Activated CD4-positive, alpha-beta T cell treated with anti-CD3 and anti-CD28 coated beads, Interleukin-2, amount 10 ng/mL, durations not matched to agents 7 days and 5 days (primary cell): ENCODE measurements around the gene ALDH1A1. TPM values are rescaled to one million over a fixed set of nuclear protein-coding genes. Genes with fewer than 3 reads are reported as not detected.

Source experiments
- CTCF ChIA-PET: fragments of 350-600 bp; sonication (Branson Sonifier 250); formaldehyde crosslinking; loops from one replicate; lab custom pipeline; 2021; ENCODE audit warnings: antibody characterized with exemption; lab: Charles Lee
- POLR2A ChIA-PET: fragments of 350-600 bp; sonication (Branson Sonifier 250); formaldehyde crosslinking; loops from one replicate; lab custom pipeline; 2021; ENCODE audit warnings: antibody characterized with exemption; lab: Charles Lee
- DNase-seq: peaks from one replicate; pipeline ENCODE4 v3.0.0-alpha.2; 2020
- H3K27ac Mint-ChIP-seq: one replicate; pipeline ENCODE4 v1.8.0; 2021; ENCODE audit warnings: mild to moderate bottlenecking, moderate library complexity, mixed read lengths
- H3K27me3 Mint-ChIP-seq: one replicate; pipeline ENCODE4 v1.8.0; 2021; ENCODE audit warnings: mixed read lengths
- H3K36me3 Mint-ChIP-seq: one replicate; pipeline ENCODE4 v1.8.0; 2021; ENCODE audit warnings: low read depth, mixed read lengths
- H3K4me1 Mint-ChIP-seq: one replicate; pipeline ENCODE4 v1.8.0; 2021; ENCODE audit warnings: mixed read lengths
- H3K4me3 Mint-ChIP-seq: one replicate; pipeline ENCODE4 v1.8.0; 2021; ENCODE audit warnings: mild to moderate bottlenecking, moderate library complexity, mixed read lengths
- H3K9me3 Mint-ChIP-seq: one replicate; pipeline ENCODE4 v1.8.0; 2021; ENCODE audit warnings: mixed read lengths
- total RNA-seq, 2 experiments: library from RNA; stranded (reverse); gene quantifications; one replicate each; pipeline ENCODE4 v1.2.3, GENCODE V29; 2021

Gene ALDH1A1
- total RNA-seq, 2 experiments from 2014 or later: not detected

DNA sequence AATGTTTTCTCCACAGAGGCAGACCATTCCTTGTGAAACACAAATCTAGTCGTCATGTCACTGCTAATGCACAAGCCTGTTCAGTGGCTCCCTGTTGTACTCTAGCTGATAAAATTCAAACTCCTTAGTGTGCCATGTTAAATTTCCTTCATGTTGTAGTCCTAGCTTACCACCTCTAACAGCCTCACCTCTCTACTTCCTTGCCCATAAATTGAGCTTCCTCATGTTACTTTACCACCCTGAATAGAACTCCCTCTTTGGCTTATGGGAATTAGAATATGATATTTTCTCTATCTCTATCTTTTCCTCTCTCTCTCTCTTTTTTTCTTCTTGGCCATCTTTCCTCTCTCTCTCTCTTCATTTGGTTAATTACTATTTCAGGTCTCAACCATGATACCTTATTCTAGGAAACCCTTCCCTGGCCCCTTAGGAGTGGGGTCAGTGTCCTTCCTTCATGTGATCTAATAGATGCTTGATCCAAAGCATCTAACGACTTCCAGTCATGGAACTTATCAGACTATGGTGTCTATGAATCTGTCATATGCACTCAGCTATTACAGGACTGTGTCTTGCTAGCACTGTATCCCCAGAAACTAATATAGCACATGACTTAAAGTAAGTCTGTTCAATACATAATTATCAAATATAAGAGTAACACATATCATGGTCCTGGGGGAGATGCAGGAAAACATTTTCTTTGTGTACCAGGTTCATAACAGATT is 31.5 kb upstream of the ALDH1A1 start:
- CTCF ChIA-PET: no interaction called here
- no peak overlapping the region for H3K27ac Mint-ChIP-seq
- no peaks in the 10 kb centered on the region for H3K9me3 Mint-ChIP-seq
- H3K36me3 Mint-ChIP-seq: no peaks in the 10 kb centered on the region
- DNase-seq: no peak
- POLR2A ChIA-PET: no interaction called here
- H3K27me3 Mint-ChIP-seq: peaks cover 1% of the 10 kb centered on the region
- no peaks in the 10 kb centered on the region for H3K4me1 Mint-ChIP-seq
- H3K4me3 Mint-ChIP-seq: no peak overlapping the region

GRCh38 chr9:72983512-72984225 is 30.8 kb upstream of the ALDH1A1 start:
- DNase-seq: no peak
- CTCF ChIA-PET: no interaction called here
- Mint-ChIP-seq H3K27me3 (peaks cover 1% of the 10 kb centered on the region), H3K36me3 (no peaks in the 10 kb centered on the region), H3K9me3 (no peaks in the 10 kb centered on the region), H3K4me1 (no peaks in the 10 kb centered on the region), H3K4me3 (no peak overlapping the region), H3K27ac (no peak overlapping the region)
- POLR2A ChIA-PET: no interaction called here

- no peaks in the 10 kb centered on the region for H3K9me3 Mint-ChIP-seq
- H3K27me3 Mint-ChIP-seq: peaks cover 1% of the 10 kb centered on the region
- H3K27ac Mint-ChIP-seq: no peak overlapping the region
- no peaks in the 10 kb centered on the region for H3K4me1 Mint-ChIP-seq
- no peak overlapping the region for H3K4me3 Mint-ChIP-seq
- DNase-seq: no peak
- H3K36me3 Mint-ChIP-seq: no peaks in the 10 kb centered on the region
- CTCF ChIA-PET: no interaction called here
- POLR2A ChIA-PET: no interaction called here
These were observed 30.2 kb upstream of the ALDH1A1 start for GRCh38 chr9:72983056-72983455.

GRCh38 chr9:72982146-72982799 is 29.4 kb upstream of the ALDH1A1 start:
- H3K27me3 Mint-ChIP-seq: peaks cover 1% of the 10 kb centered on the region
- no peak for DNase-seq
- no peak overlapping the region for H3K27ac Mint-ChIP-seq
- no peaks in the 10 kb centered on the region for H3K4me1 Mint-ChIP-seq
- no peaks in the 10 kb centered on the region for H3K9me3 Mint-ChIP-seq
- CTCF ChIA-PET: no interaction called here
- no peaks in the 10 kb centered on the region for H3K36me3 Mint-ChIP-seq
- no peak overlapping the region for H3K4me3 Mint-ChIP-seq
- POLR2A ChIA-PET: no interaction called here

GRCh38 chr9:72981433-72981832 is 28.6 kb upstream of the ALDH1A1 start:
- POLR2A ChIA-PET: no interaction called here
- Mint-ChIP-seq H3K9me3 (no peaks in the 10 kb centered on the region), H3K27ac (peak overlapping the region; percentile 50), H3K27me3 (no peaks in the 10 kb centered on the region), H3K4me1 (no peaks in the 10 kb centered on the region), H3K4me3 (no peak overlapping the region), H3K36me3 (no peaks in the 10 kb centered on the region)
- DNase-seq: no peak
- CTCF ChIA-PET: no interaction called here

DNA sequence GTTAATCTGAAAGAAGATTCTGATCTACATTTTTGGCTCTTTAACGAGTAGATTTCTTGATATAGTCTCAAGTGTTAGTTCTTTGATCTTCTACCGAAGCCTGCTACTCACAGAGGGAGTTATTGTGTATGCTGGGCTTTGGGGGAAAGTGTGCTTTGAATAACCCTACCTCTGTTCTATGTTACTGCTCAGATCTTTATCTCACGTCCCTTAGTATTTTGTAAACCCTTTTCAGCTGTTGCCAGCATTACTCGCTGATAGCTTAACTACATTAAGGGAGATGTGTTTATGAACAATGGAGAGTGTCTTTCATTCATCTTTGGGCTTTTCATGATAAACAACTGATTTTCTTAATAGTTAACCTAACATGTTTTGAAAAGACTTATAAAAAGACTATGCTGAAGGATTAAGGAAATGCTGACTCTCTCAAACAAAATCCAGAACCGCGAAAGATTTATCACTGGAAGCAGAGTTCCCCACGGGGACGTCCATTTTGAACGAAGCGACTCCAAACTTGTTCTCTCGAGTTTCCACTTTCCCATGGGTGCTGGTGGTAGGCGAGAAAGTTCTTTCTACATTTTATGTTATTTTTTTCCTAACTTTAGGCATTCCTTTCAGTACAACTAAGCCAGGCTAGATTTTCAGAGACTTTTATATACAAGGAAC is 27.9 kb upstream of the ALDH1A1 start:
- CTCF ChIA-PET: no interaction called here
- no peak overlapping the region for H3K27ac Mint-ChIP-seq

DNA sequence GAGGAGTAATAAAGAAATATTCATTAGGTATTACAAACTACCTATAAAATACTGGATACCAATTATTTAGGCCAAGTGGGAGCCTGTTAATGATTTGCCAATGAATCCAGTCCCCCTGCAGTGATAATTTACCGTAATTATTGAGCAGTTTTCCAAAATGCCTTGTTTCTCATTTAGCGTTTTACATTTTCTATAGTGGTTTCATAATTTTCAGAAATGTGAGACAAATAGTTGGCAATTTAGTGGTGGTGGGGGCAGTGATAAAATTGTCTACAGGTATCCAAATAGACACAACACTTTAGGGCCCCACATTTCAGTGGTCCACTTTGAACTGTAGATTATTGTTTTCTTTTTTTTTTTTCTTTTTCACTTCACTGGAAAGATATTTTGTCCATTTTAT is 27.3 kb upstream of the ALDH1A1 start:
- H3K4me1 Mint-ChIP-seq: no peaks in the 10 kb centered on the region
- DNase-seq: no peak
- no peaks in the 10 kb centered on the region for H3K36me3 Mint-ChIP-seq
- H3K27ac Mint-ChIP-seq: no peak overlapping the region
- CTCF ChIA-PET: no interaction called here
- H3K9me3 Mint-ChIP-seq: no peaks in the 10 kb centered on the region
- H3K27me3 Mint-ChIP-seq: no peaks in the 10 kb centered on the region
- POLR2A ChIA-PET: no interaction called here
- no peak overlapping the region for H3K4me3 Mint-ChIP-seq

More for the DNA sequence above, 27.9 kb upstream of the ALDH1A1 start:
- no peaks in the 10 kb centered on the region for H3K27me3 Mint-ChIP-seq
- POLR2A ChIA-PET: no interaction called here
- H3K4me1 Mint-ChIP-seq: no peaks in the 10 kb centered on the region
- H3K36me3 Mint-ChIP-seq: no peaks in the 10 kb centered on the region
- no peak overlapping the region for H3K4me3 Mint-ChIP-seq
- no peaks in the 10 kb centered on the region for H3K9me3 Mint-ChIP-seq
- no peak for DNase-seq

DNA sequence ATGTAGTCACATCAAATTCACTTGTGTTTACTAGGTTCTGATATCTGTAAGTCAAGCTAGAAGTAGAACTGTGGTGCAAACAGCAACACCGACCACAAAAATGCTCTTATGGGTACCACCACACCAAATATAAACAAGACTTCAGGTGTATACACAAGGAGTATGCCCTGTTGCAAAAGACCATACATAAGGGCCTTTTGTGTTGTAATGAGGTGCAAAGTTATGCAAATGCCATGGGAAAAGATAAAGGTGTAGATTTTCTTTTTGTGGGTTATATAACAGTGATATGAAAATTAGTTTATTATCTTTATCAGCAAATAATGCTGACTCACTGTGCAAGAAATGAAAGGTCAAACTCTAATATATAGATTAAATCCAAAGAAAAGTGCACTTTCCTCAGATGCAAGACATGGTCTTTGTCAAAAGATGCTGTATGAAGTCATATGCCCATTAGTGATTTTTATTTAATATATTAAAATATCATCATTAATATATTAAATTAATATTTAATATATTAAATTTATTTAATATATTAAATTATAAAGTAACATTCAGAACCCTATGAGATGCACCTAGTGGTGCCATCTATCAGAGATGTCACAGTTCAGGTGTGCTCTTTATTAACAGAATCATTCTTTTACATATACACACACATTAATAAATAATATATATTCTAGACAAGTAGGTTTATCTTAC is 26.7 kb upstream of the ALDH1A1 start:
- no peaks in the 10 kb centered on the region for H3K9me3 Mint-ChIP-seq
- H3K4me1 Mint-ChIP-seq: no peaks in the 10 kb centered on the region
- ChIA-PET CTCF (no interaction called here), POLR2A (no interaction called here)
- H3K4me3 Mint-ChIP-seq: no peak overlapping the region
- DNase-seq: no peak
- H3K27me3 Mint-ChIP-seq: no peaks in the 10 kb centered on the region
- no peak overlapping the region for H3K27ac Mint-ChIP-seq
- H3K36me3 Mint-ChIP-seq: no peaks in the 10 kb centered on the region

DNA sequence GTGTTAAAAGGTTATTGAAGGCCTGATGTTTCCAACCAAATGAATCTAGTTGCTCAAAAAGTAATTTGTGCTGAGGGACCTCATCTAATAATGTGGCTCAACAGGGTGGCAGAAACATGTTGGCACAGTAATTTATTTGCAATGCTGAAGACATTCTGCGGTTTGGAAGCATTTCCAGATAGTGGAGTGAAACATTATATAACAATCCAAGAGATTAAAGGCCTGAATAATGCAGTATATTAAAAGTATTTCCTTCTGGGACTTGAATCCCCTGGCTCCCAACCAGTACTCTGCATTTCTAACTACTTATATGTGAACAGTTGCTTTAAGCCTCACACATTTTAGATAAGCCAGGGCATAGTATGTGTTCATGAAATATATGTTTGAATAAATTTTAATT is 25.9 kb upstream of the ALDH1A1 start:
- Mint-ChIP-seq H3K36me3 (no peaks in the 10 kb centered on the region), H3K4me1 (no peaks in the 10 kb centered on the region), H3K9me3 (no peaks in the 10 kb centered on the region), H3K27me3 (no peaks in the 10 kb centered on the region), H3K27ac (no peak overlapping the region), H3K4me3 (no peak overlapping the region)
- ChIA-PET POLR2A (no interaction called here), CTCF (no interaction called here)
- DNase-seq: no peak

GRCh38 chr9:72977670-72978069 is 24.8 kb upstream of the ALDH1A1 start:
- CTCF ChIA-PET: interaction anchor here (0.7 kb wide), 1 partner anchor 452 kb away, joined by 3 read pairs; no protein-coding TSS in a partner anchor
- no peaks in the 10 kb centered on the region for H3K4me1 Mint-ChIP-seq
- no peaks in the 10 kb centered on the region for H3K36me3 Mint-ChIP-seq
- POLR2A ChIA-PET: no interaction called here
- no peaks in the 10 kb centered on the region for H3K27me3 Mint-ChIP-seq
- no peak overlapping the region for H3K4me3 Mint-ChIP-seq
- no peaks in the 10 kb centered on the region for H3K9me3 Mint-ChIP-seq
- no peak for DNase-seq
- no peak overlapping the region for H3K27ac Mint-ChIP-seq

- POLR2A ChIA-PET: no interaction called here
- H3K27ac Mint-ChIP-seq: no peak overlapping the region
- no peaks in the 10 kb centered on the region for H3K36me3 Mint-ChIP-seq
- CTCF ChIA-PET: no interaction called here
- DNase-seq: no peak
- no peaks in the 10 kb centered on the region for H3K9me3 Mint-ChIP-seq
- H3K4me3 Mint-ChIP-seq: no peak overlapping the region
- no peaks in the 10 kb centered on the region for H3K27me3 Mint-ChIP-seq
- H3K4me1 Mint-ChIP-seq: no peaks in the 10 kb centered on the region
These were observed 21.6 kb upstream of the ALDH1A1 start for GRCh38 chr9:72974501-72974900.

GRCh38 chr9:72972636-72973035 is 19.8 kb upstream of the ALDH1A1 start:
- Mint-ChIP-seq H3K4me1 (no peaks in the 10 kb centered on the region), H3K27me3 (no peaks in the 10 kb centered on the region), H3K4me3 (no peak overlapping the region), H3K27ac (no peak overlapping the region), H3K36me3 (no peaks in the 10 kb centered on the region), H3K9me3 (no peaks in the 10 kb centered on the region)
- POLR2A ChIA-PET: no interaction called here
- CTCF ChIA-PET: no interaction called here
- DNase-seq: no peak
